SK-N-MC (cell line): ENCODE data around the gene PLEKHA7.
"Not testable (repeated sequence)": the region's sequence is repeated elsewhere in the genome, so short reads cannot be mapped to it uniquely, and the experiment has no call there.

ENCODE experiments used
- DNase-seq: peaks from one replicate; pipeline ENCODE4 v3.0.0-alpha.2; 2011; ENCODE audit warnings: low read depth, low spot score
- H3K27ac ChIP-seq: fragments of 200-600 bp; sonication (generic); 2 replicates; pipeline ENCODE4 v1.5.1; 2016; ENCODE audit warnings: mixed run types
- H3K36me3 ChIP-seq: fragments of 200-600 bp; sonication (generic); 2 replicates; pipeline ENCODE4 v1.6.1; 2017; ENCODE audit warnings: antibody characterized with exemption, low read length, mixed read lengths; ENCODE audit not compliant: insufficient read depth
- H3K4me3 ChIP-seq: fragments of 200-600 bp; sonication (generic); 2 replicates; pipeline ENCODE4 v1.5.1; 2016
- H3K9ac ChIP-seq: fragments of 200-600 bp; sonication (generic); 2 replicates; pipeline ENCODE4 v1.8.0; 2017; ENCODE audit warnings: mixed run types, mixed read lengths; ENCODE audit not compliant: insufficient read length
- H3K9me3 ChIP-seq: fragments of 200-600 bp; sonication (generic); 2 replicates; pipeline ENCODE4 v1.6.1; 2017; ENCODE audit warnings: low read depth, mild to moderate bottlenecking, antibody characterized with exemption, low read length, moderate library complexity, mixed read lengths
- EZH2 ChIP-seq: fragments of 200-600 bp; sonication (generic); IDR thresholded peaks from one replicate; pipeline ENCODE4 v1.6.1; 2017; ENCODE audit warnings: antibody characterized with exemption
- FOXP2 ChIP-seq: optimal IDR thresholded peaks from 2 replicates; pipeline ENCODE3; 2011; ENCODE audit warnings: mild to moderate bottlenecking, moderate library complexity; ENCODE audit not compliant: insufficient read depth; ENCODE audit errors: extremely low read length, control extremely low read depth
- POLR2AphosphoS5 ChIP-seq: IDR thresholded peaks from 2 replicates; pipeline ENCODE4 v1.6.1; 2012; ENCODE audit warnings: mild to moderate bottlenecking, low read depth, low read length, borderline replicate concordance

Gene PLEKHA7

DNA sequence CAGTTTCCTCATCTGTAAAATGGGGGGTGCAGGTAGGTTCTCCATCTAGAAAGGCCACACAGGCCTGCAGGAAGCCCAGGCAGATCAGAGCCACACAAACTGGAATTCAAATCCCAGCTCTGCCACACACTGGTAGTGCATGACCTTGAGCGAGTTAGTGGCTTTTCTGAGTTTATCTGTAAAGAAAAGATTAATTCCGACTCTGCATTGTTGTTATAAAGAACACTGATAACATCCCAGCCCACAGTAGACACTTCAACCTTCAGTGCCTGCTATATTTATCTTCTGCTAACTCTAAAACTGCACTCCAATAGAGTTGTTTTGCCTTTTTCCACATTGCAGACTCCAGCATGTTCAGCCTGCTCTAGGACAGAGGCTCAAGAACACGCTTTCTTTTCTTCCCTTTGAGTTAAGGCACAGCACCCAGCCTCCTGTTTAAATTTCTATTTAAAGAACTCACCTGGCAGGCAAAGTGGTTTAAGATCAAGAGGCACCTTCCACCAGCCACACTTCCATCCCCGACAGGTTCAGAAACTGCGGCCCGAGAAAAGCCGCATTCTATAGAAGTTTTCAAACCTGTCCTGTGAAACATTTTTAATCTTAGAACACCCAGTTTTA lies 133.9 kb downstream of the PLEKHA7 start:
- H3K4me3 ChIP-seq: no peak overlapping the region
- no peak overlapping the region for H3K27ac ChIP-seq
- TF ChIP-seq POLR2AphosphoS5 (no peak), EZH2 (no peak), FOXP2 (no peak)
- no peak overlapping the region for H3K9ac ChIP-seq
- no peak for DNase-seq
- no peaks in the 10 kb centered on the region for H3K36me3 ChIP-seq
- no peaks in the 10 kb centered on the region for H3K9me3 ChIP-seq

DNA sequence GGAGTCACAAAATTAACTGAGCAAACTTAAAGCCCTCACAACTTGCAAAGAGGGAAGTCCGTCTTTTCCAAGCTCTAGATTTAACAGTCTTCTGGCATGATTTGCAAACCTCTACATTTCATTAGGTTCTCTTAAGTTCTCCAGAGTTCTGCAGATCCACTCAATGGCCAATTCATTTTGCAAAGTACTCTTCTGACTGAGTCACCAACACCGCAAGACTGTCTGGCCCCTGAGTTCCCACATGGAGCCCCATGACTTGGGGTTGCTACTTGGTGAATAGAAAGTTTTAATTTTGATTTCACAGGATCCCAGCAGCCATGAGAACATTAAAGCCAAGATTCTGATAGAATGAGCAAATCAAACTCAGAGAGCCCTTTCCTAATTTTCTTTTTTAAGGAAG lies 134.5 kb downstream of the PLEKHA7 start:
- H3K36me3 ChIP-seq: no peaks in the 10 kb centered on the region
- no peak overlapping the region for H3K4me3 ChIP-seq
- DNase-seq: no peak
- H3K9ac ChIP-seq: no peak overlapping the region
- H3K9me3 ChIP-seq: no peaks in the 10 kb centered on the region
- TF ChIP-seq EZH2: no peak
- no peak for TF ChIP-seq POLR2AphosphoS5
- no peak for TF ChIP-seq FOXP2
- H3K27ac ChIP-seq: no peak overlapping the region

DNA sequence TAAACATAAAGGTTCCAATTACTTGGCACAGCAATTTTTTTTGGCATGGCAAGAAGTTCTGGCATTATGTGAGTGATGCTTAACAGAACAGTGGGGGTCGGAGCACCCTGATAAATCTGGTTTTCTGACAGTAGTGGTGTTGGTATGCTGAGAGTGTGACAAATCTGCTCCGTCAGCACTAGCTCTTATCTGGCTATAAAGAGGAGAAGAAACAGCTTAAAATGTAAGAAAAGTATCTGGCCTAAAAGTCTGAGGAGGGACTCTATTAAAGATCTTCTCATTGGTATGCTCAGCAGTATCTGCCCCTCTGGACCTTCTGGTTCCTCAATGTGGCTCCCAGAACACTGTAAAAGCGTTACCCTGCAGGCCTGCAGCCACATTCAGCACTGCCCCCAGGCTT lies 137.4 kb downstream of the PLEKHA7 start:
- TF ChIP-seq FOXP2: no peak
- TF ChIP-seq POLR2AphosphoS5: no peak
- TF ChIP-seq EZH2: no peak
- no peak for DNase-seq
- Histone ChIP-seq H3K27ac (peak overlapping the region; percentile 53), H3K9ac (peak overlapping the region; percentile 2), H3K36me3 (no peaks in the 10 kb centered on the region), H3K4me3 (peak overlapping the region; percentile 53), H3K9me3 (no peaks in the 10 kb centered on the region)

DNA sequence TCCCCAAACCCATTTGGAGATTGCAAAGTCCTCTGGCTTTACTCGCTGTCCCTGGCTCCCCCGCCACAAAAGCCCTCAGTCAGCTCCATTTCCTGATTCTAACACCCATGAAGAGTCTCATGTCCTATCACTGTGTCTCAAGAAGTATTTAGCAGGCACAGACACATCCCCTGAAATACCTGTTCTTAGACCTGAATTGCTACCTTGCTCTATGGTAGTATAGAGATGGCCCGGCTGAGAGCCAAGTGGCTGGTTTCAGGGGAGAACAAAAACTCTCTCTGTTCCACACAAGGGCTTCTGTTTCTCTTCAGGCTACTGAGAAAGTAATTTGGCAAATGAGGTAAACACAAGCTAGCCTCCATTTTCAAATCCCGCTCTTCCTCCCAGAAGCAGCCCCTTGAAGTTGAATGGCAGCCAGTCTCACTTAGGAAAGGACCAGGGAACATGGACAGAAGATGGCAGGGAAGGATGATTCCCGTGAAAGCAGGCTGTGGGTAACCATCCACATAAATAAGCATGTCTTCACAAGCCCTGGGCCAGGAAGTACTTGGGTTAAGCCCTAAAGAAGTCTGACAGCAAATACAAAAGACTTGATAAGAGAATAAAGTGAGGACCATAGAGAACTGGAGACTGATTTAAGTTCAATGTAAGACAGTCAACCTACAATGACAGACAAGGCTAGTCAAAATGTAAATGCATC lies 138.0 kb downstream of the PLEKHA7 start:
- no peaks in the 10 kb centered on the region for H3K36me3 ChIP-seq
- H3K27ac ChIP-seq: peak overlapping the region; percentile 53
- peak overlapping the region; percentile 53 for H3K4me3 ChIP-seq
- H3K9ac ChIP-seq: no peak overlapping the region
- DNase-seq: no peak
- TF ChIP-seq EZH2 (no peak), FOXP2 (no peak), POLR2AphosphoS5 (no peak)
- no peaks in the 10 kb centered on the region for H3K9me3 ChIP-seq

DNA sequence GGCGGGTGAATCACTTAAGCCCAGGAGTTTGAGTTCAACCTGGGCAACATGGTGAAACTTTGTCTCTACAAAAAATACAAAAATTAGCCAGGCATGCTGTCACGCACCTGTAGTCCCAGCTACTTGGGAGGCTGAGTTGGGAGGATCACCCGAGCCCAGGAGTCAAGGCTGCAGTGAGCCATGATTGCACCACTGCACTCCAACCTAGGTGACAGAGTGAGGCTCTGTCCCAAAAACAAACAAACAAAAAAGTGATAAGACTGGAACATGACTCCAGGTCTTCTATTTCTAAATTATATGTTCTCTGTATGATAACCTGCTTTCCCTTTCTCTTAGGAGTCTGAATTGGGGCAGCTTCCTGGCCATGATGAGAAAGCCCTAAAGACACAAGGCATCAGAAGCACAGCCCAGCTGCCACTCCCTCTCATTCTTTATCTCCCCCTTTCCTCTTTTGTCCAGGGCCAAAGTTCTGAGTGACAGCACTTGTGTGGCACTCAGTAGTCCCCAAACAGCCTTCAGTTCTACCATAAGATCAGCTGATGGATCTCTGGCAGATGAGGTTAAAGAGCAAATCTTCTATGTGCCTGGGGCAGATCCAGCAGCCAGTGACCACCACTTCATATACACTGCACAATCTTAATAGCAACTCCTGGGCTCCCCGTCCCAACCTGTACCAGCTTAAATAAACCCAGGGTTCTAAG lies 139.8 kb downstream of the PLEKHA7 start:
- no peak overlapping the region for H3K27ac ChIP-seq
- H3K36me3 ChIP-seq: no peaks in the 10 kb centered on the region
- no peaks in the 10 kb centered on the region for H3K9me3 ChIP-seq
- DNase-seq: no peak
- no peak overlapping the region for H3K9ac ChIP-seq
- no peak overlapping the region for H3K4me3 ChIP-seq
- TF ChIP-seq POLR2AphosphoS5 (no peak), EZH2 (no peak), FOXP2 (no peak)

DNA sequence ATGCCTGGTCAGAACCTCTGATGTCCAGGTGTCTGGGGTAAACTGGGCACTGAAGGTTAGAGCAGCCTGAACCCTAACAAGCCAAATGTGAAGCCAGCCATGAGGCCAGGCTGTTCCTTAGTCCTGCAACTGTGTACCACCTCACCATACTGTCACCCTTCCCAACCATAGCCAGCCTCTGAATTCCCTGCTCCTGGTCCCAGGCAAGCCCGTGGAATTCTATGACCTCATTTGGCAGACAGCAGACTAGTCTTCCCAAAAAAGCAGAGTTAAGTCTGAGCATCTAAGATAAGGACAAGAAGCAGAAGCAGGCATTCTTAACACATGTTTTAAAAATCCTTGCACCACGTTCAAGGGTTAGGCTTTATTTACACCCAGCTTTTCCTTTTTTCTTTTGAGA lies 140.9 kb downstream of the PLEKHA7 start:
- no peak for DNase-seq
- Histone ChIP-seq H3K9ac (no peak overlapping the region), H3K4me3 (no peak overlapping the region), H3K36me3 (no peaks in the 10 kb centered on the region), H3K9me3 (no peaks in the 10 kb centered on the region), H3K27ac (no peak overlapping the region)
- TF ChIP-seq POLR2AphosphoS5: no peak
- TF ChIP-seq FOXP2: no peak
- no peak for TF ChIP-seq EZH2

DNA sequence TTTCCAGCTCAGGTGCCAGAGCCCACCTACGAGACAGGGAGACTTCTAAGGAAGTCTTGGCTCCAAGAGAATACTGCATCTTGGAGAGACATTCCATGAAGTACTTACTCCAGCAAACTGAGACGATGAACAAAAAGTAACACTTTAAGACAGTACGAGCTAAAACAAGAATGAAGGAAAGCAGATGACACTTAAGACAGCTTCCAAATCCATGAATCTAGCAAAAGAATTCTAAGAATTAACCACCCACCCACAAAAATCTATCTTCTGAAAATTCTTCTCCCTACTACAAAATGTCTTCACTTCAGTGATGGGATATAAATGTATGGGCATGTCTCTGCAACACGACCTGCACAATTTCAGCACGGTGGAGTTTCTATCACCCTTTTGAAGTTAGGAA lies 142.8 kb downstream of the PLEKHA7 start:
- H3K27ac ChIP-seq: no peak overlapping the region
- no peak for TF ChIP-seq EZH2
- TF ChIP-seq POLR2AphosphoS5: no peak
- no peak for TF ChIP-seq FOXP2
- no peak overlapping the region for H3K4me3 ChIP-seq
- no peaks in the 10 kb centered on the region for H3K9me3 ChIP-seq
- no peak for DNase-seq
- H3K9ac ChIP-seq: no peak overlapping the region
- H3K36me3 ChIP-seq: no peaks in the 10 kb centered on the region

DNA sequence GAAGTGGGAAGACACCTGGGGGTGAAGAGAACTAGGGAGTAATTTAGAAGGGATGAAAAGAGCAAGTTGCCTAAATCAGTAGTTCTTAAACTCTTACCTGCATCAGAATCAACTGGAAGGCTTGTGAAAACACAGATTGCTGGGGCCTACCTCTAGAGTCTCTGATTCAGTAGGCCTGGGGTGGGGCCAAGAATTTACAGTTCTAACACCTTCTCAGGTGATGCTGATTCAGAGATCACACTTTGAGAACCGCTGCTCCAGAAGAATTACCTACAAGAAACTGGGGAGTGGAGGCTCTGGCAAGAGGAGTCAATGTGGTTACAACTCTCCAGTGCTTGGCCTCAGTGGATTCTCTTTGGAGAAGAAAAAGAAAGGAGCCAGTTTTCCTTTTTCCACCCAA lies 147.1 kb downstream of the PLEKHA7 start:
- TF ChIP-seq POLR2AphosphoS5 (no peak), EZH2 (no peak), FOXP2 (no peak)
- DNase-seq: no peak
- Histone ChIP-seq H3K9ac (no peak overlapping the region), H3K27ac (no peak overlapping the region), H3K36me3 (no peaks in the 10 kb centered on the region), H3K9me3 (no peaks in the 10 kb centered on the region), H3K4me3 (no peak overlapping the region)

DNA sequence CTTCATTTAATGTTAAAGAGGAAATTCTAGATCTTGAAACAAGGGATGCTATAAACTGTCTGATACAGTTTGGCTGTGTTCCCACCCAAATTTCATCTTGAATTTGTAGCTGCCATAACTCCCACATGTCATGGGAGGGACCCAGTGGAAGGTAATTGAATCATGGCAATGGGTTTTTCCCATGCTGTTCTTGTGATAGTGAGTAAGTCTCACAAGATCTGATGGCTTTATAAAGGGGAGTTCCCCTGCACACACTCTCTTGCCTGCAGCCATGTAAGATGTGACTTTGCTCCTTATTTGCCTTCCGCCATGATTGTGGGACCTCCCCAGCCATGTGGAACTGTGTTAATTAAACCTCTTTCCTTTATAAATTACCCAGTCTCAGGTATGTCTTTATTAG lies 149.8 kb downstream of the PLEKHA7 start:
- DNase-seq, H3K4me3 ChIP-seq, H3K36me3 ChIP-seq, H3K9me3 ChIP-seq, H3K27ac ChIP-seq, H3K9ac ChIP-seq: not testable (repeated sequence)
